SK-N-MC (cell line): Measurements from ENCODE around the gene CIB2.

Experiments used
- EZH2 ChIP-seq: fragments of 200-600 bp; sonication (generic); IDR thresholded peaks from one replicate; pipeline ENCODE4 v1.6.1; 2017; ENCODE audit warnings: antibody characterized with exemption
- POLR2AphosphoS5 ChIP-seq: IDR thresholded peaks from 2 replicates; pipeline ENCODE4 v1.6.1; 2012; ENCODE audit warnings: mild to moderate bottlenecking, low read depth, low read length, borderline replicate concordance

GRCh38 chr15:78149805-78150751 is 18.8 kb upstream of the CIB2 start:
- no peak for TF ChIP-seq EZH2
- TF ChIP-seq POLR2AphosphoS5, result no peak
